ENCODE results near the gene CTSD. TPM values are rescaled to one million over a fixed set of nuclear protein-coding genes. Genes with fewer than 3 reads are reported as not detected.

The CTSD gene
- total and polyA plus RNA-seq, 2 experiments from 2014 or later, result 67.1 to 251 TPM

GRCh38 chr11:1733009-1733715 lies 30.6 kb downstream of the CTSD start:
- TF ChIP-seq POLR2AphosphoS5 (IDR thresholded peaks at IDR 0.05; ENCODE audit: low read depth) (no peak), EZH2phosphoT487 (IDR thresholded peaks at IDR 0.05; ENCODE audit: unreplicated experiment) (no peak), JUNB (IDR thresholded peaks at IDR 0.05; ENCODE audit: unreplicated experiment) (no peak), CREB1 (CRISPR knock-in tag; IDR thresholded peaks at IDR 0.05; ENCODE audit: low read depth) (no peak), ZNF331 (CRISPR knock-in tag; IDR thresholded peaks at IDR 0.05; ENCODE audit: low read depth) (no peak), ETS1 (IDR thresholded peaks at IDR 0.05) (no peak), STAT1 (IDR thresholded peaks at IDR 0.05; ENCODE audit: unreplicated experiment) (no peak), CTCF (conservative IDR thresholded peaks at IDR 0.05; ENCODE audit: low read depth in 2 of 2) (no peak), ZNF462 (CRISPR knock-in tag; IDR thresholded peaks at IDR 0.05) (no peak), REST (IDR thresholded peaks at IDR 0.05; ENCODE audit: unreplicated experiment) (no peak), EZH2 (IDR thresholded peaks at IDR 0.05; ENCODE audit: low read depth, unreplicated experiment) (no peak), ZNF114 (CRISPR knock-in tag; IDR thresholded peaks at IDR 0.05) (no peak), NANOG (IDR thresholded peaks at IDR 0.05; ENCODE audit: borderline replicate concordance) (no peak)
- H3K9me3 Mint-ChIP-seq, result peaks cover 10% of the 10 kb centered on the region
- no peak overlapping the region for H3K4me3 Mint-ChIP-seq
- no peaks in the 10 kb centered on the region; the same call in 1 of the 2 replicates for H3K9me2 ChIP-seq (ENCODE audit: insufficient read depth)
- H3K4me1 Mint-ChIP-seq, result no peaks in the 10 kb centered on the region; the same call in 2 of the 3 replicates
- no peaks in the 10 kb centered on the region; the same call in 1 of the 2 replicates for H3K27me3 ChIP-seq (ENCODE audit: insufficient read depth)
- no peaks in the 10 kb centered on the region for H3K4me1 ChIP-seq (ENCODE audit: insufficient read depth)
- no peak overlapping the region for H3K4me2 ChIP-seq
- H3K36me3 ChIP-seq (ENCODE audit: insufficient read depth), result no peaks in the 10 kb centered on the region
- H3K27ac Mint-ChIP-seq, result no peak overlapping the region
- H3K27ac ChIP-seq (ENCODE audit: low read depth), result no peak overlapping the region
- no peaks in the 10 kb centered on the region for H3K36me3 Mint-ChIP-seq (ENCODE audit: low read depth)
- H4K20me1 ChIP-seq (replicated peaks; ENCODE audit: insufficient read depth), result no peaks in the 10 kb centered on the region
- no peak for DNase-seq (ENCODE audit: low spot score)
- no peak for ATAC-seq
- H2AFZ ChIP-seq, result no peak overlapping the region
- H3F3A ChIP-seq (replicated peaks; ENCODE audit: low read depth), result peaks cover 8% of the 10 kb centered on the region; the same call in 1 of the 2 replicates
- no peaks in the 10 kb centered on the region for H3K79me2 ChIP-seq (replicated peaks; ENCODE audit: insufficient read depth)
- peaks cover 15% of the 10 kb centered on the region for H3K27me3 Mint-ChIP-seq (ENCODE audit: insufficient read depth, low read depth, poor library complexity)
- no peak overlapping the region for H3K4me3 ChIP-seq

Measured in GM23338 (cell line).